Measurements from ENCODE around the gene PDE6A. TPM values are rescaled to one million over a fixed set of nuclear protein-coding genes. Genes with fewer than 3 reads are reported as not detected.

The PDE6A gene
- total and polyA plus RNA-seq, 2 of the 8 experiments (the other 6 are each of a cell fraction or from before 2014, with no cell fraction given), result not detected

- no peak for TF ChIP-seq SIRT6 (IDR thresholded peaks at IDR 0.05; ENCODE audit: low read length)
- TF ChIP-seq SP4 (IDR thresholded peaks at IDR 0.05; ENCODE audit: low read length), result no peak
- TF ChIP-seq TBP (IDR thresholded peaks at IDR 0.05; ENCODE audit: low read depth, low read length), result no peak
- no peak for TF ChIP-seq GTF2F1 (IDR thresholded peaks at IDR 0.05; ENCODE audit: borderline replicate concordance, low read depth, low read length)
- no peak for TF ChIP-seq CBX8 (IDR thresholded peaks at IDR 0.05; ENCODE audit: borderline replicate concordance, low read depth, low read length)
Observed at GRCh38 chr5:149969181-149969930, 24.8 kb upstream of the PDE6A start (continued).
